Loucy (cell line): Measurements from ENCODE around the gene EXD3.
A peak's percentile ranks its signal among the peaks of the same experiment; 100 is the strongest.

Experiments used
- H2AFZ ChIP-seq: fragments of 200-600 bp; sonication (generic); 2 replicates; pipeline ENCODE4 v1.6.0; 2016; ENCODE audit warnings: antibody characterized with exemption, mild to moderate bottlenecking, low read length, moderate library complexity
- H3F3A ChIP-seq: fragments of 200-600 bp; 2 replicates; pipeline ENCODE4 v1.6.0; 2016; ENCODE audit warnings: antibody characterized with exemption, low read depth, mild to moderate bottlenecking
- H3K27me3 ChIP-seq: fragments of 200-600 bp; sonication (generic); 2 replicates; pipeline ENCODE4 v1.6.1; 2014; ENCODE audit warnings: low read length, mild to moderate bottlenecking; ENCODE audit not compliant: insufficient read depth, poor library complexity, severe bottlenecking
- H3K36me3 ChIP-seq: fragments of 200-600 bp; sonication (generic); 2 replicates; pipeline ENCODE4 v1.6.1; 2016; ENCODE audit warnings: low read length; ENCODE audit not compliant: insufficient read depth
- H3K4me1 ChIP-seq: fragments of 200-600 bp; sonication (generic); 2 replicates; pipeline ENCODE4 v1.5.1; 2014; ENCODE audit warnings: low read length, mild to moderate bottlenecking; ENCODE audit not compliant: insufficient read depth, poor library complexity, severe bottlenecking
- H3K4me2 ChIP-seq: fragments of 200-600 bp; sonication (generic); 2 replicates; pipeline ENCODE4 v1.6.0; 2014; ENCODE audit warnings: antibody characterized with exemption, low read length, low read depth, mild to moderate bottlenecking; ENCODE audit not compliant: poor library complexity, severe bottlenecking
- H3K4me3 ChIP-seq: fragments of 200-600 bp; sonication (generic); 2 replicates; pipeline ENCODE4 v1.5.1; 2014; ENCODE audit warnings: low read length, mild to moderate bottlenecking, mixed read lengths; ENCODE audit not compliant: poor library complexity, severe bottlenecking
- H3K79me2 ChIP-seq: fragments of 200-600 bp; sonication (generic); 2 replicates; pipeline ENCODE4 v1.6.1; 2014; ENCODE audit warnings: low read length; ENCODE audit not compliant: insufficient read depth
- H3K9ac ChIP-seq: fragments of 200-600 bp; sonication (generic); 2 replicates; pipeline ENCODE4 v1.6.0; 2014; ENCODE audit warnings: mild to moderate bottlenecking, low read depth, low read length, moderate library complexity; ENCODE audit not compliant: poor library complexity, severe bottlenecking
- H3K9me2 ChIP-seq: fragments of 200-600 bp; sonication (generic); replicated peaks from 2 replicates; pipeline ENCODE4 v1.6.1; 2016; ENCODE audit warnings: low read depth, low read length, mixed read lengths
- H3K9me3 ChIP-seq: fragments of 200-600 bp; sonication (generic); 2 replicates; pipeline ENCODE4 v1.6.1; 2014; ENCODE audit warnings: mild to moderate bottlenecking, antibody characterized with exemption, low read length, low read depth; ENCODE audit not compliant: insufficient read depth
- H4K20me1 ChIP-seq: fragments of 200-600 bp; sonication (generic); 2 replicates; pipeline ENCODE4 v1.6.0; 2014; ENCODE audit warnings: antibody characterized with exemption, low read length, mild to moderate bottlenecking; ENCODE audit not compliant: insufficient read depth, poor library complexity, severe bottlenecking
- CTCF ChIP-seq: fragments of 200-600 bp; sonication (generic); conservative IDR thresholded peaks from 2 replicates; pipeline ENCODE4 v1.5.1; 2014; ENCODE audit warnings: mild to moderate bottlenecking, antibody characterized with exemption, low read length
- EZH2phosphoT487 ChIP-seq: fragments of 200-600 bp; IDR thresholded peaks from 2 replicates; pipeline ENCODE4 v1.6.1; 2018; ENCODE audit warnings: antibody characterized with exemption, mild to moderate bottlenecking, moderate library complexity, borderline replicate concordance

EXD3 gene

GRCh38 chr9:137293094-137293481 is 129.9 kb downstream of the EXD3 start:
- H3K4me1 ChIP-seq: no peaks in the 10 kb centered on the region
- H3K36me3 ChIP-seq: no peaks in the 10 kb centered on the region
- no peak overlapping the region for H2AFZ ChIP-seq
- H3K27me3 ChIP-seq: no peaks in the 10 kb centered on the region
- no peak overlapping the region for H3K9ac ChIP-seq
- no peaks in the 10 kb centered on the region for H3F3A ChIP-seq
- no peak overlapping the region for H3K4me2 ChIP-seq
- H3K4me3 ChIP-seq: no peak overlapping the region
- no peaks in the 10 kb centered on the region for H3K9me3 ChIP-seq
- TF ChIP-seq EZH2phosphoT487 (no peak), CTCF (no peak)
- no peaks in the 10 kb centered on the region for H3K79me2 ChIP-seq
- H4K20me1 ChIP-seq: no peaks in the 10 kb centered on the region
- no peaks in the 10 kb centered on the region for H3K9me2 ChIP-seq

- H3K4me2 ChIP-seq: no peak overlapping the region
- H3K4me1 ChIP-seq: no peaks in the 10 kb centered on the region
- TF ChIP-seq EZH2phosphoT487 (no peak), CTCF (peak; percentile 70)
- H2AFZ ChIP-seq: no peak overlapping the region
- no peaks in the 10 kb centered on the region for H4K20me1 ChIP-seq
- no peak overlapping the region for H3K4me3 ChIP-seq
- H3K79me2 ChIP-seq: no peaks in the 10 kb centered on the region
- H3K9me2 ChIP-seq: no peaks in the 10 kb centered on the region
- H3K27me3 ChIP-seq: no peaks in the 10 kb centered on the region
- no peaks in the 10 kb centered on the region for H3F3A ChIP-seq
- no peaks in the 10 kb centered on the region for H3K36me3 ChIP-seq
- H3K9ac ChIP-seq: no peak overlapping the region
- H3K9me3 ChIP-seq: no peaks in the 10 kb centered on the region
Observed at GRCh38 chr9:137286975-137287383, 136.0 kb downstream of the EXD3 start.

GRCh38 chr9:137281345-137282116 is 141.4 kb downstream of the EXD3 start:
- H3K27me3 ChIP-seq: no peaks in the 10 kb centered on the region
- H4K20me1 ChIP-seq: no peaks in the 10 kb centered on the region
- no peaks in the 10 kb centered on the region for H3K36me3 ChIP-seq
- H3K4me3 ChIP-seq: no peak overlapping the region
- no peaks in the 10 kb centered on the region for H3K4me1 ChIP-seq
- H3F3A ChIP-seq: no peaks in the 10 kb centered on the region
- TF ChIP-seq EZH2phosphoT487: no peak
- TF ChIP-seq CTCF: no peak
- no peaks in the 10 kb centered on the region for H3K9me3 ChIP-seq
- H3K9ac ChIP-seq: no peak overlapping the region
- no peak overlapping the region for H2AFZ ChIP-seq
- H3K79me2 ChIP-seq: no peaks in the 10 kb centered on the region
- no peaks in the 10 kb centered on the region for H3K9me2 ChIP-seq
- no peak overlapping the region for H3K4me2 ChIP-seq
